Measurements from ENCODE around the gene CAMSAP3.
"Not testable (repeated sequence)": the region's sequence is repeated elsewhere in the genome, so short reads cannot be mapped to it uniquely, and the experiment has no call there.

The CAMSAP3 gene

GRCh38 chr19:7595466-7596133 is at the start of gene CAMSAP3:
Gene CAMSAP3, plus strand, starts transcription at chr19:7595863. Its CDS starts 140 bp downstream, at chr19:7596003.
- peak in 1 of 3 experiments; percentile 42 for DNase-seq (ENCODE audit: low read depth in 3 of 3)

- no peak for DNase-seq (ENCODE audit: low read depth in 3 of 3)
These were observed 49.8 kb upstream of the CAMSAP3 start for GRCh38 chr19:7545904-7546303.

GRCh38 chr19:7547159-7547558 is 48.5 kb upstream of the CAMSAP3 start:
- no peak for DNase-seq (ENCODE audit: low read depth in 3 of 3)

DNA sequence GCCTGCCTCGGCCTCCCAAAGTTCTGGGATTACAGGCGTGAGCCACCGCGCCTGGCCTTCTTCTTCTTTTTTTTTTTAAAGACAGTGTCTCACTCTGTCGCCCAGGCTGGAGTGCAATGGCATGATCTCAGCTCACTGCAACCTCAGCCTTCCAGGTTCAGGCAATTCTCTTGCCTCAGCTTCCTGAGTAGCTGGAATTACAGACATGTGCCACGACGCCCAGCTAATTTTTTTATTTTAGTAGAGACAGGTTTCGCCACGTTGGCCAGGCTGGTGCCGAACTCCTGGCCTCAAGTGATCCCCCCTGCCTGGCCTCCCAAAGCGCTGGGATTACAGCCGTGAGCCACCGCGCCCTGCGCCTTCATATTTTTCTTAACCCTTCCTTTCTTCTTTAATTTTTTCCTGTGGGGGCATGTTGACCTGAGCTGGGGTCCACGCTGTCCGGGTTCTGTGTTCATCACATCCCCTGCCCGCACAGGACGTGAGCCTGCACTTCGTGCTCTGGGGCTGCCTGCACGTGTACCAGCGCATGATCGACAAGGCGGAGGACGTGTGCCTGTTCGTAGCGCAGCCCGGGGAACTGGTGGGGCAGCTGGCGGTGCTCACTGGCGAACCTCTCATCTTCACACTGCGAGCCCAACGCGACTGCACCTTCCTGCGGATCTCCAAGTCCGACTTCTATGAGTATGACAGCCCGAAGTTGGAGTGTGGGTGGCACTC is 46.1 kb upstream of the CAMSAP3 start:
- no peak for DNase-seq (ENCODE audit: low read depth in 3 of 3)

- no peak for DNase-seq (ENCODE audit: low read depth in 3 of 3)
These were observed 45.4 kb upstream of the CAMSAP3 start for GRCh38 chr19:7550169-7550770.

DNA sequence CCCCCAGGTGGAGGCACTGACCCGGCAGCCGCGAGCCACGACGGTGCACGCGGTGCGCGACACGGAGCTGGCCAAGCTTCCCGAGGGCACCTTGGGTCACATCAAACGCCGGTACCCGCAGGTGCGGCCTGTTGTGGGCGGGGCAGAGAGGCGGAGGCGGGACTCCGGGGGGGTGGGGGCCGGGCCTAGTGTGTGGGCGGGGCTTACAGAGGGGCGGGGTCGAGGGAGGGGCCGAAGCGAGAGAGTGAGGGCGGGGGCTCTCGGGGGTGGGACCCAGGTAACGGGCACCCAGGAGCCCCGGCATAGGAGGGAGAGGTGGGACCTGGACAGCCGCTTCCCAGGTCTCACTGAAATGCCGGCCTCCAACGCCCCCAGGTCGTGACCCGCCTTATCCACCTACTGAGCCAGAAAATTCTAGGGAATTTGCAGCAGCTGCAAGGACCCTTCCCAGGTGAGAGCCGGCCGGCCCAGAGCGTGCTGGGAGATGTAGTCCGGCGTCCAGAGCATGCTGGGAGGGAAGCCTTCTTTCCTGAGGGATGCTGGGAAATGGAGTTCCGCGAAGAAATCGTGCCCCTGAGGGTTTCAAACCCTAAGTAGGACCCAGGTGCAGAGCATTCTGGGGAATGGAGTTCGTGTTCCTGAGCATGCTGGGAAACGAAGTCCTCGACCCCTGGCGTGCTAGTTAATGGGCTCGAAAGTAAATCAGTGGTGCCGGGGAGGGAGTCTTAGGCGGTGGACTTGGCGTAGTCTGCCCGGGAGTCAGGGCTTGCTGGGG is 44.5 kb upstream of the CAMSAP3 start:
- peak in 1 of 3 experiments; percentile 28 for DNase-seq (ENCODE audit: low read depth in 3 of 3)

- no peak for DNase-seq (ENCODE audit: low read depth in 3 of 3)
These were observed 42.9 kb upstream of the CAMSAP3 start for GRCh38 chr19:7552781-7553180.

GRCh38 chr19:7554565-7554964 is 41.1 kb upstream of the CAMSAP3 start:
- DNase-seq (ENCODE audit: low read depth in 3 of 3) = no peak

GRCh38 chr19:7554990-7555864 is 40.4 kb upstream of the CAMSAP3 start:
- DNase-seq (ENCODE audit: low read depth in 3 of 3) = peak in 1 of 3 experiments; percentile 24

DNA sequence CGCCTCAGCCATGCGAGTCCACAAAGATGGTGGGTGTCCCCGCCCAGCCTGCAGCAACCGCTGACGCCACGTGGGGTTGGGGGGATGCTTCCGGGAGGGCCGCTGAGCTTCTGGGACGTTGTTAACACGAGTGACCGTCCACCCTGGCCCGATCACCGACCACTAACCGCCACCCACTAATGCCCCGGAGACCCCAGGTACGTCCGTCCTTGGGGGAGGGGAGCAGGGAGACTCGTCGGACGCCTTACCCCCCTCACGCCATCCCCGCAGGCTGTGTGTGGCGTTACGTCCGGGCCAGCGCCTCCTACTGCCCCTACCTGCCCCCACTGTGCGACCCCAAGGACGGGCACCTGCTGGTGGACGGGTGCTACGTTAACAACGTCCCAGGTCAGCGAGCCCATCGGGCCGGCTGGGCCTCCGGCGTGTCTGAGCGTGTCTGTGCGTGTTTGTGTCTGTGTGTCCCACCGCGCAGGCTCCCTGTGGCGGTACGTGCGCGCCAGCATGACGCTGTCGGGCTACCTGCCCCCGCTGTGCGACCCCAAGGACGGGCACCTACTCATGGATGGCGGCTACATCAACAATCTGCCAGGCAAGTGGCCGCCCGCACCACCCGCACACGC is 38.9 kb upstream of the CAMSAP3 start:
- DNase-seq (ENCODE audit: low read depth in 3 of 3) = no peak

DNA sequence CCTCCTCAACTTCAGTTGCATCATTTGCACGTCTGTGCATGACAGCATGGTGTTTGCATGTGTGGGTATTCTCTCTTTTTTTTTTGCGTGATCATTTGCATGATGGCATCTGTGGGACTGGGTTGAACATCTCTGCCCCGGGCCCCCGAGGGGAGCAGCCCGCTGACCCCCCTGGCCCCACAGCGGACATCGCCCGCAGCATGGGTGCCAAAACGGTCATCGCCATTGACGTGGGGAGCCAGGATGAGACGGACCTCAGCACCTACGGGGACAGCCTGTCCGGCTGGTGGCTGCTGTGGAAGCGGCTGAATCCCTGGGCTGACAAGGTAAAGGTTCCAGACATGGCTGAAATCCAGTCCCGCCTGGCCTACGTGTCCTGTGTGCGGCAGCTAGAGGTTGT is 37.0 kb upstream of the CAMSAP3 start:
- DNase-seq (ENCODE audit: low read depth in 3 of 3) = no peak

DNA sequence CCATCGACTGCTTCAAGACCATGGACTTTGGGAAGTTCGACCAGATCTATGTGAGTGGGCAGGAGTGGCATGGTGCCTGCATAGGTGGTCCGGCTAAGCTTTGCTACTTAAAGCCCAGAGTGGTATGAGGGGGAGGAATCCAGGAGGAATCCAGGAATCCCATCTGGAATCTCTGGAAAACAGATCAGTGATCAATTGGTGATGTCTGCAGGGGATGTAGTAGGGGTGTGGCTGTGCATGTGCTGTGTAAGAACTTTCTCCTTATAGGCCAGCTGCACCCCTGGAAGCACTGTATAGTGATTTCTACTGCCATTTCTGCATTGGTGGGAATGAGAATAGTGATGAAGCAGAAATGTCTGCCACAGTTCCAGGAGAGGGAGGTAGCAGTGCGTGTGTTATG is 36.6 kb upstream of the CAMSAP3 start:
- no peak for DNase-seq (ENCODE audit: low read depth in 3 of 3)

DNA sequence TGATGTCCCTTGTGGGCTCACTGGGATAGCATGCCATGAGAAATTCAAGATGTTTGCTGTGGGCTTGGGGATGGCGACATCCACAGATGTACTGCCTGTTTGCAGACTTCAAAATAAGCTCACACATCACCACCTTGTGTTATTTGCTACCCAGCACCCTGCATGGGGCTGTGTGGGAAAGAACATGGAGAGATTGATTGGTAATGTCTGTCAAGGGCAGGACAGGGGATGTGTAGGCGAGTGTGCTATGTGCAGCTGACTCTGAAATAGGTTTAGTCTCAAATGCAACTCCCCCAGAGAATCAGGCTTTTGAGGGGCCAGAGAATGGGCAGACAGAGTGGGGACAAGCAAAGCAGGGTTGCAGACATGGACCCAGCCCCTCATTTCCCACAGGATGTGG is 35.4 kb upstream of the CAMSAP3 start:
- DNase-seq (ENCODE audit: low read depth in 3 of 3) = no peak

GRCh38 chr19:7561325-7561724 is 34.3 kb upstream of the CAMSAP3 start:
- DNase-seq (ENCODE audit: low read depth in 3 of 3) = no peak

- no peak for DNase-seq (ENCODE audit: low read depth in 3 of 3)
These were observed 32.8 kb upstream of the CAMSAP3 start for GRCh38 chr19:7562646-7563393.

DNA sequence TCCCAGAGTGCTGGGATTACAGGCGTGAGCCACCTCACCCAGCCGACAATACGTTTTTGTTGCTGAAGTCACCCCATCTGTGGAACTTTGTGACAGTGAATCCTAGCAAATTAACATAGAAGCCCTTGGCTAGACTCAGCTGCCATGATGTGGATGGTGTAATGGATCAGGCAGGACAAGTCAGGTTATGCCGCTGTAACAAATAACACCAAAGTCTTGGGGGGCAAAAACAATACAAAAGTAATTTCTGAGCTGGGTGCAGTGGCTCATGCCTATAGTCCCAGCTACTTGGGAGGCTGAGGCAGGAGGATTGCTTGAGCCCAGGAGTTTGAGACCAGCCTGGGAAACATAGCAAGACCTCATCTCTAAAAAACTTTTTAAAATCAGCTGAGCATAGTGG is 30.8 kb upstream of the CAMSAP3 start:
- no peak for DNase-seq (ENCODE audit: low read depth in 3 of 3)

DNA sequence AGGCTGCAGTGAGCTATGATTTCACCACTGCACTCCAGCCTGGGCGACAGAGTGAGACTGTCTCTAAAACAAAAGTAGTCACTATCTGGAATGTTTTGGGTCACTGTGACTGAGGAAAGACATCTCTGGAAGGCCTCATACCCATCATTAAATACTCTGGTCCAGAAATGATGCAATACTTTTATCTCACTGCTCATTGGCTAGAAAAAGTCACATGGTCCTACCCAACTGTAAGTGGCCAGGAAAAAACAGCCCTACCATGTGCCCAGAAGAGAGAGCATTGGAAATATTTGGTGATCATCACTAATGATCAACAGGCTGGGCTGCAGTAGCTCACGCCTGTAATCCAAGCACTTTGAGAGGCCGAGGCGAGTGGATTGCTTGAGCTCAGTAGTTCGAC is 30.3 kb upstream of the CAMSAP3 start:
- DNase-seq (ENCODE audit: low read depth in 3 of 3) = no peak

DNA sequence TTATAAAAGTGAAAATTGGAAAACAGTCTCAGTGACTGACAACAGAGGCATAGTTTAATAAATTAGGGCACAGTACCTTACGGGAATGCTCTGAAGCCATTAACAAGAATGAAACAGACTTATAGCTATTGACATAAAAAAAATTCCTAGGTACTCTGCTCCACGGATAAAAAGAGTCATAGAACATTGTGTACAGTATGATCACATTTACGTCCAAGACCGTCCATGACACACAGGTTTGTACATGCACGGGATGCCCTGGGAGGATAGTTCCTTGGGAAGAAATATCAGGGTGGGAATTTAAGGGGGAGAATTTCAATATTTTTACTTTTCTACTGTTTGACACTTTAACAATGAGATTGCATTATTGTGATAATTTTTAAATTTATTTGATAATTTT is 24.9 kb upstream of the CAMSAP3 start:
- DNase-seq (ENCODE audit: low read depth in 3 of 3) = no peak

- DNase-seq (ENCODE audit: low read depth in 3 of 3) = no peak
These were observed 20.1 kb upstream of the CAMSAP3 start for GRCh38 chr19:7575434-7576040.

DNA sequence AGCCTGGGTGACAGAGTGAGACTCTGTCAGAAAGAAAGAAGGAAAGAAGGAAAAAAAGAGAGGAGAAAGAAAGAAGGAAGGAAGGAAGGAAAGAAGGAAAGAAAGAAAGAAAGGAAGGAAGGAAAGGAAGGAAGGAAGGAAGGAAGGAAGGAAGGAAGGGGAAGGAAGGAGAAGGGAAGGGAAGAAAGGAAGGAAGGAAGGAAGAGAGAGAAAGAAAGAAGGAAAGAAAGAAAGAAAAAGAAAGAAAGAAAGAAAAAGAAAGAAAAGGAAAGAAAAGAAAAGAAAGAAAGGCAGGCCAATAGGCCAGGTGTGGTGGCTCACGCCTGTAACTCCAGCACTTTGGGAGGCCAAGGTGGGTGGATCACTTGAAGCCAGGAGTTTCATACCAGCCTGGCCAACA is 18.2 kb upstream of the CAMSAP3 start:
- not testable (repeated sequence) for DNase-seq (ENCODE audit: low read depth in 3 of 3)

All from stimulated activated CD4-positive, alpha-beta T cell treated with anti-CD3 and anti-CD28 coated beads, TNF-alpha, amount 100 ng/mL, for 24 hours (primary cell).